ENCODE results near the gene OR2G2. TPM values are rescaled to one million over a fixed set of nuclear protein-coding genes. Genes with fewer than 3 reads are reported as not detected.

OR2G2 gene, protein sequence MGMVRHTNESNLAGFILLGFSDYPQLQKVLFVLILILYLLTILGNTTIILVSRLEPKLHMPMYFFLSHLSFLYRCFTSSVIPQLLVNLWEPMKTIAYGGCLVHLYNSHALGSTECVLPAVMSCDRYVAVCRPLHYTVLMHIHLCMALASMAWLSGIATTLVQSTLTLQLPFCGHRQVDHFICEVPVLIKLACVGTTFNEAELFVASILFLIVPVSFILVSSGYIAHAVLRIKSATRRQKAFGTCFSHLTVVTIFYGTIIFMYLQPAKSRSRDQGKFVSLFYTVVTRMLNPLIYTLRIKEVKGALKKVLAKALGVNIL
- total RNA-seq, result not detected

- Histone ChIP-seq H3K9me3 (ENCODE audit: low read depth, low read length) (no peaks in the 10 kb centered on the region), H3K4me3 (ENCODE audit: low read length) (no peak within 1 kb of the TSS), H3K27me3 (ENCODE audit: insufficient read depth, low read length) (no peaks in the 10 kb centered on the region), H3K4me1 (ENCODE audit: insufficient read depth, low read length) (no peaks in the 10 kb centered on the region)
Measured at GRCh38 chr1:247588060-247588459, at the start of gene OR2G2. Gene OR2G2, plus strand, starts transcription at chr1:247588360. Its CDS starts 0 bp downstream, at chr1:247588360.

DNA sequence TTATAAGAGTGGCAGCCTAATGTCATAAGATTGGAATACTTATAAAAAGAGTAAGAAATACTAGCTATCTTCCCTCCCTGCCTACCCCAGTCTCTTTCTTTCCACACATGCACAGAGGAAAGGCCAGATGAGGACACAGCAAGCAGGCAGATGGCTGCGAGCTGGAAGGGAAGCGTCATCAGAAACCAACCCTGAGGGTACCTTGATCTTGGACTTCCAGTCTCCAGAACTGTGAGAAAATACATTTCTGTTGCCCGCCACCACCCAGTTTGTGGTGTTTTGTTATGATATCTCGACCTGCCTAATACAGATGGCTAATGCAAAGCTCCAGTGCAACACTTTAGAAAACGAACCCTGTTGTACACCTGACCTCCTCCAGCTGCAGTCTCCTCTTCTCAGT, 49.6 kb upstream of the OR2G2 start:
- Histone ChIP-seq H3K27me3 (ENCODE audit: insufficient read depth, low read length) (peaks cover 2% of the 10 kb centered on the region), H3K4me3 (ENCODE audit: low read length) (no peak overlapping the region), H3K4me1 (ENCODE audit: insufficient read depth, low read length) (no peaks in the 10 kb centered on the region), H3K9me3 (ENCODE audit: low read depth, low read length) (no peaks in the 10 kb centered on the region)

DNA sequence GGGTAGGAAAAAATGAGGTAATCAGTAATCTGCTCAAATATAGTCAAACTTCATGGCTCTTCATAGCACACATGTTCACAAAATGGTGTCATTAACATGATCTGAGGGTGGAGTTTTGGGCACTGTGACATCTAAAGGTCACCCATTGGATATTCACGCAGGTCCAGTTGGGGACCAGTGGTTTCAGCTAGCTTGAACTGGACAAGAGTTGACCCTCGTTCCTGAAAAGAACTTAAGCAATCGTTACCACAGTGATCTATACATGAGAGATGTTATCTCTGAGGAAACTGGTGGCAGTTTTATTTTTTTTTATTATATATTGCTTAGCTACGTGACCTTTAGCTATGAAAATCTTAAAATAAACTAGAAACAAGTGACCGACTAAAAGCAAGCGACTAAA, 48.9 kb upstream of the OR2G2 start:
- Histone ChIP-seq H3K4me1 (ENCODE audit: insufficient read depth, low read length) (no peaks in the 10 kb centered on the region), H3K9me3 (ENCODE audit: low read depth, low read length) (no peaks in the 10 kb centered on the region), H3K4me3 (ENCODE audit: low read length) (no peak overlapping the region), H3K27me3 (ENCODE audit: insufficient read depth, low read length) (peaks cover 2% of the 10 kb centered on the region)

DNA sequence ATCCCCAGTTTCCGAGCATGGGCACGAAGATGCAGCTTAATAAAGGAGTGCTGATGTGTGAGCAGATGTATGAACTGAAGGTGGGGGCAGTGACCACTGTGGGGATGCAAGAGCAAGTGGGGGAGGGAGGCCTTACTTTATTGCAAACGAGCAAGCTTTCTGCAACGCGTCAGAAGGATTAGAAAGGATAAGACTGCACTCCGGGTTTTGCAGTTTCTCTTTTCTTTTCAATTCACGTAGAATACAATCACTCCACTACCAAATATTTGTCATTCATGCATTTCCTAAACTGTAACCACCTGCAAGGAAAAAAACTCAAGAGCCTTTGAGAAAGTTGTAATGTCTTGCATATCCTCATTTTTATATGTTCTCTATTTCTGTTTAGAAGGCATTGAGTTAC, 47.6 kb upstream of the OR2G2 start:
- Histone ChIP-seq H3K4me1 (ENCODE audit: insufficient read depth, low read length) (no peaks in the 10 kb centered on the region), H3K27me3 (ENCODE audit: insufficient read depth, low read length) (peaks cover 2% of the 10 kb centered on the region), H3K4me3 (ENCODE audit: low read length) (no peak overlapping the region), H3K9me3 (ENCODE audit: low read depth, low read length) (no peaks in the 10 kb centered on the region)

GRCh38 chr1:247542811-247543210, 45.3 kb upstream of the OR2G2 start:
- Histone ChIP-seq H3K4me3 (ENCODE audit: low read length) (no peak overlapping the region), H3K27me3 (ENCODE audit: insufficient read depth, low read length) (peaks cover 2% of the 10 kb centered on the region), H3K4me1 (ENCODE audit: insufficient read depth, low read length) (no peaks in the 10 kb centered on the region), H3K9me3 (ENCODE audit: low read depth, low read length) (no peaks in the 10 kb centered on the region)

DNA sequence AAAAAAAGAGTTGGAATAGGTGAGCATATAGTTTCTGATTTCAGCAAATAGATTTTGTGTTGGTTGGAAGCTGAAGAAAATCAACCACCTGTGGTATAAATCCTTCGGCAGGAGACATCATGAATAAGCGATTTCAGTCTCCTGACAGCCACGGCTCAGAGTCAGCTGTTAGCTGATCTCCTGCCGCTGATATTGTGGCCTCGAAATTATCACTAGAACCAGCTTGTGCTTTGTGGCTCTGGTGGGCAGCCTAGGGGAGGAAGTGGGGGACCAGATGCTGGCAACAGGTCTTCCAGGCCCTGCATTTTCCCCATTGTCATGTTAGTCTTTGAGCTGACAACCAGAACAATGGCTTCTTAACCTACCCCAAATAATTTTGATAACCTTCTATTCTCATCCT, 40.1 kb upstream of the OR2G2 start:
- Histone ChIP-seq H3K4me3 (ENCODE audit: low read length) (no peak overlapping the region), H3K9me3 (ENCODE audit: low read depth, low read length) (no peaks in the 10 kb centered on the region), H3K27me3 (ENCODE audit: insufficient read depth, low read length) (no peaks in the 10 kb centered on the region), H3K4me1 (ENCODE audit: insufficient read depth, low read length) (peaks cover 7% of the 10 kb centered on the region)

GRCh38 chr1:247548769-247549182, 39.4 kb upstream of the OR2G2 start, which contains the start of gene GCSAML:
Gene GCSAML, plus strand, starts transcription at chr1:247549134. Its CDS starts 58 bp downstream, at chr1:247549192.
- no peaks in the 10 kb centered on the region for H3K27me3 ChIP-seq (ENCODE audit: insufficient read depth, low read length)
- H3K9me3 ChIP-seq (ENCODE audit: low read depth, low read length), result no peaks in the 10 kb centered on the region
- H3K4me3 ChIP-seq (ENCODE audit: low read length), result peak within 1 kb of the TSS; percentile 7
- H3K4me1 ChIP-seq (ENCODE audit: insufficient read depth, low read length), result peaks cover 7% of the 10 kb centered on the region

DNA sequence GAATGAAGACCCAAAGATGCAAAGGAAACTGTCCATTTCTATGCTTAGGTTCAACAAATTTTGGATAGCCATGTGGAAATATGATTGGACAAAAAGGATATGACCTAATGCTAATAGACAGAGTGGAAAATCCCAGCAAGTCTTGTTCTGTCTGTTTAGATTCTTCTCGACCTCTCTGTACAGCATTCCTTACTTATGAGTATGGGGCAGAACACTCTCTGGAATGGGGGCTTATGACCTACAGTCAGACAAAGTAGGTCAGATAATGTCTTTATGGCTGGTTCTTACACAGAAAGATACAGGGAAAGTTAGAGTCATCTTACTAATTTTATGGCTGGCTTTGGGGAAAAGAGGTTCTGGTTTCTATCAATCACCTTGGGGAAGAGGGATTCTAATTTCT, 36.4 kb upstream of the OR2G2 start:
- Histone ChIP-seq H3K27me3 (ENCODE audit: insufficient read depth, low read length) (no peaks in the 10 kb centered on the region), H3K4me1 (ENCODE audit: insufficient read depth, low read length) (peaks cover 7% of the 10 kb centered on the region), H3K4me3 (ENCODE audit: low read length) (no peak overlapping the region), H3K9me3 (ENCODE audit: low read depth, low read length) (no peaks in the 10 kb centered on the region)

DNA sequence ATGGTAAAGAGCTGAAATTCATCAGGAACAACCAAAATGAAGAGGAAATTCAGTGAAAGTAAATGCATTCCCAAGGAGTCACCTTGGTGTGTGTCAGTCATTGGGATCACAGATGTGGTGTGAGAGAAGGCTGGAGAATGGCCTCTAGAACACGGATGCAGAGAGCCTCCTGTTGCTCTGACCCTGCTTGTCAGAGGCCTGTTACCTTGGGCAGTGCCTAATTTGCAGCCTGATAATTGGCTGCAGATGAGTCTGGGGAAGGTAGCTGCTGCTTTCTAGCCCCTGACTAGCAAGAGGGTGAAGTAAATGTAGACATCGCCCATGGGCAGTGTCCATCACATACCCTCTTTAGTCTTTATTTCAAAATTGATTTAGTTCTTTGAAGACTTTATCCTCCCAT, 35.9 kb upstream of the OR2G2 start:
- no peaks in the 10 kb centered on the region for H3K9me3 ChIP-seq (ENCODE audit: low read depth, low read length)
- H3K4me1 ChIP-seq (ENCODE audit: insufficient read depth, low read length), result peaks cover 7% of the 10 kb centered on the region
- H3K4me3 ChIP-seq (ENCODE audit: low read length), result no peak overlapping the region
- H3K27me3 ChIP-seq (ENCODE audit: insufficient read depth, low read length), result no peaks in the 10 kb centered on the region

- H3K9me3 ChIP-seq (ENCODE audit: low read depth, low read length), result no peaks in the 10 kb centered on the region
- no peak overlapping the region for H3K4me3 ChIP-seq (ENCODE audit: low read length)
- H3K27me3 ChIP-seq (ENCODE audit: insufficient read depth, low read length), result no peaks in the 10 kb centered on the region
- no peaks in the 10 kb centered on the region for H3K4me1 ChIP-seq (ENCODE audit: insufficient read depth, low read length)
Measured at GRCh38 chr1:247557926-247558674, 30.1 kb upstream of the OR2G2 start.

DNA sequence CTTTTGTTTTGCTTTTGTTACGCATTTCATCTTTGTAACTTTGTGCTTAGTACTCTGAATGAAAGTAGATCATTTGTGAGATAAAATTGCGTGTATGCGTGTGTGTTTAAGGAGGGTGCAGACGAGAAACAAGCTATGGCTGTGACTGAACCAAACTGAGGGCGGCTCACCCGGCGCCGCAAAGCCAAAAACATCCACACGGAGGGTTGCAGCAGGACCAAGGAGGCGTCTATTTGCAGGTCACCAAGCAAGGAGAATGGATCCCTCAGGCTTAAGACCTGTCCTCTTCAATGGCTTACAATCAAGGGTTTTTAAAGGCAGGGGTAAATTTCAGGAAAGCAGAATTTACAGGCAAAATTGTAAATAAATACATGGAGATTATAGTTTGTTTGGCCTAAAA, 26.4 kb upstream of the OR2G2 start:
- Histone ChIP-seq H3K4me1 (ENCODE audit: insufficient read depth, low read length) (no peaks in the 10 kb centered on the region), H3K27me3 (ENCODE audit: insufficient read depth, low read length) (no peaks in the 10 kb centered on the region), H3K4me3 (ENCODE audit: low read length) (no peak overlapping the region), H3K9me3 (ENCODE audit: low read depth, low read length) (no peaks in the 10 kb centered on the region)

- Histone ChIP-seq H3K4me3 (ENCODE audit: low read length) (no peak overlapping the region), H3K9me3 (ENCODE audit: low read depth, low read length) (no peaks in the 10 kb centered on the region), H3K4me1 (ENCODE audit: insufficient read depth, low read length) (no peaks in the 10 kb centered on the region)
Measured at GRCh38 chr1:247562198-247562597, 26.0 kb upstream of the OR2G2 start.

DNA sequence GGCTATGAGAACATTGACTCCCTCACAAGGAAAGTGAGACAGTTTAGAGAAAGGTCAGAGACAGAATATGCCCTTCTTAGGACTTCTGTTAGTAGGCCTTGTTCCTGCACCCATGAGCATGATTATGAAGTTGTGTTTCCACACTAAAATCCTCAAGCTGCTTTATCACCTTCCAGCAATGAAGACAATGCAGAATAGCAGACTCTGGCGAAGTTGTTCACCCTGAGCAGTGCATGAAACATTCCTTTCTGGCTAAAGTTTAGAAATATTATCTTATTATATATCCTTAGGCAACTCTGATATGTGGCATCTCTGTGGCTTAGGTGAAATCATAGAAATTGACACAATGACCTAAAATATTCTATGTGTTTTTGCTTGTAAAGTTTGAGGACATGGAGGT, 13.9 kb upstream of the OR2G2 start:
- no peaks in the 10 kb centered on the region for H3K9me3 ChIP-seq (ENCODE audit: low read depth, low read length)
- no peaks in the 10 kb centered on the region for H3K27me3 ChIP-seq (ENCODE audit: insufficient read depth, low read length)
- no peak overlapping the region for H3K4me3 ChIP-seq (ENCODE audit: low read length)
- no peaks in the 10 kb centered on the region for H3K4me1 ChIP-seq (ENCODE audit: insufficient read depth, low read length)

More at GRCh38 chr1:247562198-247562597, 26.0 kb upstream of the OR2G2 start:
- H3K27me3 ChIP-seq (ENCODE audit: insufficient read depth, low read length), result no peaks in the 10 kb centered on the region

DNA sequence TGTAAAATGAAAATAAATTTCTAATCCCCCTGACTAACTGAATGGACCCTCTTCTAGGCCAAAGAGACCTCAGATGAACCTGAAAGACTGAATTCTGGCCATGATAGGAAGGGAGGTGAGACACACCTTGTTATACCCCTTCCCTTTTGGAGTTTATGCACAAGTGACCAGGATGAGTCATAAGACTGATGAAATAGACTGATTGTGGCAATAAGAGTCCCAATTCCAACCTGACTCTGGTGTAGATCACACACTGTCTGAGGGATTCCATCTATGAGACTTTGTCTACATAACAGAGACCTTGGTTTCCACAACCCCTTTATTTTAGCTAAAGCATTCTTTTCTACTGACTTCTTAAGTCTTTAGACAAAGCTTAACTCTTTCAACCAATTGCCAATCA, 13.5 kb upstream of the OR2G2 start:
- Histone ChIP-seq H3K27me3 (ENCODE audit: insufficient read depth, low read length) (no peaks in the 10 kb centered on the region), H3K4me1 (ENCODE audit: insufficient read depth, low read length) (no peaks in the 10 kb centered on the region), H3K9me3 (ENCODE audit: low read depth, low read length) (no peaks in the 10 kb centered on the region), H3K4me3 (ENCODE audit: low read length) (no peak overlapping the region)

DNA sequence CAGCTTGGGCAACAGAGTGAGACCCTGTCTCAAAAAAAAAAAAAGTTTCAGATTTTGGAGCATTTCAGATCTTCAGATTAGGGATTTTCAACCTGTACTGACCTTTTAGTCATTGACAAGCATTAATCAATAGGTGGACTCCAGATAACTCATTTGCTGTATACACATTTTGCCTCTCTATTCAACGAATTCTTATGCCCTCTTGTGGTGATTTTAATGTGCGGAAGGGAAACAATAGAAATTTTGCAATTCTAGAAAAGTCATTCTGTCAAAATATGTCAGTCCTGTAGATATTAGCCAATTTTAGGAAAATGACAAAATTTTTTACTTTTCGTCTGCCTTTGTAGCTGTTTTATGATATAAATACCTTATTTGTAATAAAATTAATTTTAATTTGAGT, 11.6 kb upstream of the OR2G2 start:
- no peak overlapping the region for H3K4me3 ChIP-seq (ENCODE audit: low read length)
- no peaks in the 10 kb centered on the region for H3K9me3 ChIP-seq (ENCODE audit: low read depth, low read length)
- no peaks in the 10 kb centered on the region for H3K27me3 ChIP-seq (ENCODE audit: insufficient read depth, low read length)
- H3K4me1 ChIP-seq (ENCODE audit: insufficient read depth, low read length), result no peaks in the 10 kb centered on the region

Measured in mononuclear cell (primary cell).